GM23248 (cell line): ENCODE data around the gene ACYP1. TPM values are rescaled to one million over a fixed set of nuclear protein-coding genes. Genes with fewer than 3 reads are reported as not detected.

Experiments
- DNase-seq: peaks from one replicate; pipeline ENCODE4 v3.0.0-alpha.2; 2015
- H2AFZ ChIP-seq: fragments of 200-600 bp; sonication (generic); 2 replicates; pipeline ENCODE4 v1.6.1; 2016; ENCODE audit warnings: antibody characterized with exemption
- H3F3A ChIP-seq: fragments of 200-600 bp; sonication (generic); 2 replicates; pipeline ENCODE4 v1.6.1; 2016; ENCODE audit warnings: mild to moderate bottlenecking, antibody characterized with exemption, mixed run types; ENCODE audit not compliant: insufficient read depth
- H3K27ac ChIP-seq: fragments of 200-600 bp; sonication (generic); 2 replicates; pipeline ENCODE4 v1.5.1; 2016; ENCODE audit warnings: mild to moderate bottlenecking
- H3K27me3 ChIP-seq: fragments of 200-600 bp; sonication (generic); replicated peaks from 2 replicates; pipeline ENCODE4 v1.6.1; 2016; ENCODE audit warnings: mild to moderate bottlenecking; ENCODE audit not compliant: insufficient read depth
- H3K36me3 ChIP-seq: fragments of 200-600 bp; sonication (generic); 2 replicates; pipeline ENCODE4 v1.6.1; 2016; ENCODE audit warnings: low read depth, mild to moderate bottlenecking
- H3K4me1 ChIP-seq: fragments of 200-600 bp; sonication (generic); 2 replicates; pipeline ENCODE4 v1.6.1; 2016; ENCODE audit warnings: mild to moderate bottlenecking; ENCODE audit not compliant: insufficient read depth
- H3K4me2 ChIP-seq: fragments of 200-600 bp; sonication (generic); one replicate; pipeline ENCODE4 v1.6.1; 2016; ENCODE audit warnings: mild to moderate bottlenecking; ENCODE audit not compliant: unreplicated experiment
- H3K4me3 ChIP-seq: fragments of 200-600 bp; sonication (generic); 2 replicates; pipeline ENCODE4 v1.5.1; 2016; ENCODE audit warnings: mild to moderate bottlenecking
- H3K79me2 ChIP-seq: fragments of 200-600 bp; sonication (generic); 2 replicates; pipeline ENCODE4 v1.6.1; 2016; ENCODE audit warnings: mild to moderate bottlenecking; ENCODE audit not compliant: insufficient read depth
- H3K9ac ChIP-seq: fragments of 200-600 bp; sonication (generic); 2 replicates; pipeline ENCODE4 v1.6.1; 2016; ENCODE audit warnings: mild to moderate bottlenecking
- H3K9me2 ChIP-seq: fragments of 200-600 bp; sonication (generic); 2 replicates; pipeline ENCODE4 v1.6.1; 2016; ENCODE audit warnings: mixed run types, mild to moderate bottlenecking, moderate library complexity; ENCODE audit not compliant: insufficient read depth
- H3K9me3 ChIP-seq: fragments of 200-600 bp; sonication (generic); one replicate; pipeline ENCODE4 v1.6.1; 2017; ENCODE audit warnings: low read depth
- H4K20me1 ChIP-seq: fragments of 200-600 bp; sonication (generic); 2 replicates; pipeline ENCODE4 v1.6.0; 2016; ENCODE audit not compliant: insufficient read depth
- EZH2 ChIP-seq: fragments of 200-600 bp; sonication (generic); IDR thresholded peaks from 2 replicates; pipeline ENCODE4 v1.6.1; 2018; ENCODE audit warnings: antibody characterized with exemption, mild to moderate bottlenecking; ENCODE audit not compliant: insufficient read depth, poor library complexity, severe bottlenecking
- EZH2phosphoT487 ChIP-seq: fragments of 200-600 bp; sonication (generic); IDR thresholded peaks from 2 replicates; pipeline ENCODE4 v1.6.1; 2018; ENCODE audit warnings: antibody characterized with exemption, moderate library complexity, mild to moderate bottlenecking, low read depth; ENCODE audit not compliant: insufficient read depth
- WGBS, 2 experiments: methylation state at CpG; one replicate each; pipeline ENCODE4 v1.1.6; 2015 to 2017; ENCODE audit warnings: low lambda C conversion rate in 2 of 2, low coverage in 1 of 2; ENCODE audit errors: missing lambda C conversion rate in 2 of 2; 5-methylcytosine and 5-hydroxymethylcytosine counted together
- in situ Hi-C: fragments of 300-500 bp; cut with MboI; formaldehyde crosslinking; loops from 2 replicates; pipeline ENCODE4 v1.15.0; 2020
- polyA plus RNA-seq: library from polyadenylated mRNA; unstranded; fragments of >200 nt; fragmentation: Nextera tagmentation; extraction: Ambion mirVana; gene quantifications from 2 replicates; pipeline ENCODE4 v1.2.1, GENCODE V29; 2016
- total RNA-seq: library from RNA; depleted of rRNA; stranded (reverse); fragments of >200 nt; shearing (Covaris generic); gene quantifications from 2 replicates; pipeline ENCODE4 v1.2.3, GENCODE V29; 2014

ACYP1 gene
- total and polyA plus RNA-seq, 2 experiments from 2014 or later = 7.3 to 19.3 TPM

DNA sequence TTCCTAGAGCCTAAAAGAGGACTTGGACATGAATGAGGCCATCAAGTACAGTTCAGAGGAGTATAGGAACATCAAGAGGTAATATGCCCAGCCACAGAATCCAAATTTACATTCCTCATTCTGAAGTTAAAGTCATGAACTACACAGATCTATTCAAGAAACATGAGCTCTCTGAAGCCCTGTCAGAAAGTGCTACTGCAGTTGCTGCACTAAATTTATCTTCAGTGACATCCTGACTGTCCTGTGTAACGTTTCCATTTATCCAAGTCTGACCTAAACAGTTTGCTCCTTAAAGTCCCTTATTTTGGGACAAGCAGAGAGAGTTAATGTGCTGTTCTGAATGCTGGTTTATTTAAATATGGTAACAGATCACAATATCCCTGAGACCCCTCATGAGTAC is 34.9 kb upstream of the ACYP1 start:
- DNase-seq = no peak
- H3K27ac ChIP-seq = no peak overlapping the region
- no peaks in the 10 kb centered on the region for H3K79me2 ChIP-seq
- no peaks in the 10 kb centered on the region for H3K27me3 ChIP-seq
- WGBS, 2 experiments = 38 to 39% methylated on average over 1 of the region's 1 CpG
- H3K9ac ChIP-seq = no peak overlapping the region
- no peak overlapping the region for H3K4me2 ChIP-seq
- no peaks in the 10 kb centered on the region for H4K20me1 ChIP-seq
- H2AFZ ChIP-seq = no peak overlapping the region
- no peaks in the 10 kb centered on the region for H3K4me1 ChIP-seq
- TF ChIP-seq EZH2 (no peak), EZH2phosphoT487 (no peak)
- no peak overlapping the region for H3K4me3 ChIP-seq
- H3K9me3 ChIP-seq = no peaks in the 10 kb centered on the region
- peaks cover 49% of the 10 kb centered on the region for H3K36me3 ChIP-seq
- in situ Hi-C loops = loop anchor here (10.0 kb wide), 1 partner anchor 184 kb away; no protein-coding TSS in a partner anchor
- no peaks in the 10 kb centered on the region; the same call in 1 of the 2 replicates for H3F3A ChIP-seq
- no peaks in the 10 kb centered on the region for H3K9me2 ChIP-seq

DNA sequence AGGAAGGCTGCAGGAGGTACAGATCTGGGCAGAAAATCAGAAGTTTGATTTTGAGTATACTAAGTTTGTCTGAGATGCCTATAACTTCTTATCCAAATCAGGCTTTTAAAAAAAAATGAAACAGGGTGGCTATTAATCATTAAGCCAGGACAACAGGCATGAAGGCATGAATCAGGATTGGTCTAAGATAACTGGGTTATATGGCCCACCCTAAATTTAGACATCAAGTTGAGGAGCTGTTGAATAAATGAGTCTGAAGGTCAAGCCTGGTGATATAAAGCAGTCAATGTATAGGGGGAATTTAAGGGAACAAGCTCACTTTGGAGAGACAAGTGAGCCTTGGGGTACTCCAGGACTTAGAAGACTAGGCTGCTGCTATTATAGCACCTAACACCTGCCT is 34.4 kb upstream of the ACYP1 start:
- no peaks in the 10 kb centered on the region for H3K9me2 ChIP-seq
- no peak overlapping the region for H3K4me3 ChIP-seq
- no peak for DNase-seq
- no peaks in the 10 kb centered on the region for H3K79me2 ChIP-seq
- H3F3A ChIP-seq = no peaks in the 10 kb centered on the region; the same call in 1 of the 2 replicates
- H2AFZ ChIP-seq = no peak overlapping the region
- peaks cover 47% of the 10 kb centered on the region for H3K36me3 ChIP-seq
- no peak overlapping the region for H3K4me2 ChIP-seq
- no peaks in the 10 kb centered on the region for H3K27me3 ChIP-seq
- in situ Hi-C loops = loop anchor here (10.0 kb wide), 1 partner anchor 183 kb away; no protein-coding TSS in a partner anchor
- H4K20me1 ChIP-seq = no peaks in the 10 kb centered on the region
- no peaks in the 10 kb centered on the region for H3K4me1 ChIP-seq
- no peaks in the 10 kb centered on the region for H3K9me3 ChIP-seq
- no peak overlapping the region for H3K27ac ChIP-seq
- no peak overlapping the region for H3K9ac ChIP-seq
- no peak for TF ChIP-seq EZH2
- no peak for TF ChIP-seq EZH2phosphoT487

DNA sequence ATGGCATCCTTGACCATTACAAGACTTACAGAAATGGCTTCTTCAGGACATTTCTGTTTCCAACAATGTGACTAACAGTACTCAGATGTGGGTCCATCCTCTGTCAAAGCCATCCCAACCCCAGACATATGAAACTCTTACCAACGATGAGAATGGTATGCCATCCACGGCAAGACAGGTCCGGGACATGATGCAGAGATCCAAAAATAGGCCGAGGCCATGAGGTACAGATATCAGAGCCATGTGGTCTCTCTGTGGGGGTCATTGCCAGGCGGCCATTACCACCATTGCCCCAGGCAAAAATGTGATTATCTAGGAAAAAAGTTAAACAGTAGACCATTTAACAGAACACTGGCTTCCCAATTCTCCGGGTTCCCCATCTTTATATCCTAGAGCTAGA is 33.1 kb upstream of the ACYP1 start:
- TF ChIP-seq EZH2 (no peak), EZH2phosphoT487 (no peak)
- in situ Hi-C loops = loop anchor here (10.0 kb wide), 1 partner anchor 182 kb away; no protein-coding TSS in a partner anchor
- WGBS, 2 experiments = 89 to 91% methylated on average over 6 of the region's 6 CpGs

DNA sequence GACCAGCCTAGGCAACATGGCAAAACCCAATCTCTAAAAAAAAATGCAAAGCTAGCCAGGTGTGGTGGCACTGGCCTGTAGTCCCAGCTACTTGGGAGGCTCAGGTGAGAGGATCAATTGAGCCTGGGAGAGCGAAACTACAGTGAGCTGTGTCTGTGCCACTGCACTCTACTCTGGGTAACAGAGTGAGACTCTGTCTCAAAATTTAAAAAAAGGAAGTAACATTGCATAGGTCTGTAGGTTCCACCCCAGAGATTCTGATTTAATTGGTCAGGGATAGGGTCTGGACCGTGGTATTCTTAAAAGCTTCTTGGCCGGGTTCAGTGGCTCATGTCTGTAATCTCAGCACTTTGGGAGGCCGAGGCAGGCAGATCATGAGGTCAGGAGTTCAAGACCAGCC is 31.9 kb upstream of the ACYP1 start:
- in situ Hi-C loops = loop anchor here (10.0 kb wide), 1 partner anchor 181 kb away; no protein-coding TSS in a partner anchor

More for the DNA sequence above, 33.1 kb upstream of the ACYP1 start:
- Histone ChIP-seq H3K4me1 (no peaks in the 10 kb centered on the region), H4K20me1 (no peaks in the 10 kb centered on the region), H3K79me2 (no peaks in the 10 kb centered on the region), H3K4me3 (no peak overlapping the region), H3K9me3 (no peaks in the 10 kb centered on the region), H3K4me2 (no peak overlapping the region), H2AFZ (no peak overlapping the region), H3K9ac (no peak overlapping the region), H3K27ac (no peak overlapping the region), H3K36me3 (peaks cover 48% of the 10 kb centered on the region), H3F3A (no peaks in the 10 kb centered on the region; the same call in 1 of the 2 replicates), H3K9me2 (no peaks in the 10 kb centered on the region), H3K27me3 (no peaks in the 10 kb centered on the region)
- no peak for DNase-seq

More for the DNA sequence above, 31.9 kb upstream of the ACYP1 start:
- Histone ChIP-seq H3K4me3 (no peak overlapping the region), H3K36me3 (peaks cover 47% of the 10 kb centered on the region), H2AFZ (no peak overlapping the region), H3K79me2 (no peaks in the 10 kb centered on the region), H3K4me2 (no peak overlapping the region), H3K9ac (no peak overlapping the region), H3K27ac (no peak overlapping the region), H3K4me1 (no peaks in the 10 kb centered on the region), H3K9me3 (no peaks in the 10 kb centered on the region), H3K9me2 (no peaks in the 10 kb centered on the region), H3F3A (peaks cover 3% of the 10 kb centered on the region; the same call in 1 of the 2 replicates), H4K20me1 (no peaks in the 10 kb centered on the region), H3K27me3 (no peaks in the 10 kb centered on the region)
- no peak for TF ChIP-seq EZH2phosphoT487
- no peak for TF ChIP-seq EZH2
- WGBS, 2 experiments = 98 to 99% methylated on average over 4 of the region's 4 CpGs
- DNase-seq = no peak
